HCT116 (cell line): ENCODE data around the gene CNST.

ENCODE experiments used
- CTCF ChIP-seq, 3 experiments: fragments of 200-600 bp in 1 of 3; sonication (generic) in 1 of 3; IDR thresholded peaks in 2 of 3; conservative IDR thresholded peaks in 1 of 3; 2 replicates each; pipeline ENCODE4 v1.5.1; 2012 to 2017; ENCODE audit warnings: low read depth in 2 of 3, low read length in 2 of 3, antibody characterized with exemption in 1 of 3, borderline replicate concordance in 1 of 3, control low read depth in 1 of 3, mild to moderate bottlenecking in 1 of 3, mixed read lengths in 1 of 3, mixed run types in 1 of 3, moderate library complexity in 1 of 3; ENCODE audit not compliant: insufficient read depth in 1 of 3
- EZH2 ChIP-seq: fragments of 200-600 bp; sonication (generic); IDR thresholded peaks from 2 replicates; pipeline ENCODE4 v1.6.1; 2017; ENCODE audit warnings: antibody characterized with exemption, mixed run types
- POLR2A ChIP-seq: IDR thresholded peaks from 2 replicates; pipeline ENCODE4 v1.7.0; 2011; ENCODE audit warnings: borderline replicate concordance; ENCODE audit not compliant: insufficient read depth, insufficient read length; ENCODE audit errors: extremely low read depth
- POLR2AphosphoS5 ChIP-seq: IDR thresholded peaks from 2 replicates; pipeline ENCODE4 v1.6.1; 2011; ENCODE audit warnings: mild to moderate bottlenecking, low read depth, low read length, moderate library complexity
- SP1 ChIP-seq: IDR thresholded peaks from 2 replicates; pipeline ENCODE4 v1.6.1; 2012; ENCODE audit warnings: low read depth
- TCF7L2 ChIP-seq: IDR thresholded peaks from 2 replicates; pipeline ENCODE4 v1.7.0; 2011; ENCODE audit warnings: borderline replicate concordance, inconsistent platforms; ENCODE audit not compliant: insufficient read depth, insufficient read length; ENCODE audit errors: extremely low read depth
- ZFX ChIP-seq: fragments of 450-650 bp; IDR thresholded peaks from 2 replicates; pipeline ENCODE4 v1.6.1; 2017
- TF ChIP-seq, protein P1 (sequence below): IDR thresholded peaks from 2 replicates; pipeline ENCODE4 v1.6.1; 2011; ENCODE audit warnings: mild to moderate bottlenecking, low read length, moderate library complexity; ENCODE audit not compliant: insufficient replicate concordance; ENCODE audit errors: extremely low read depth

DNA sequence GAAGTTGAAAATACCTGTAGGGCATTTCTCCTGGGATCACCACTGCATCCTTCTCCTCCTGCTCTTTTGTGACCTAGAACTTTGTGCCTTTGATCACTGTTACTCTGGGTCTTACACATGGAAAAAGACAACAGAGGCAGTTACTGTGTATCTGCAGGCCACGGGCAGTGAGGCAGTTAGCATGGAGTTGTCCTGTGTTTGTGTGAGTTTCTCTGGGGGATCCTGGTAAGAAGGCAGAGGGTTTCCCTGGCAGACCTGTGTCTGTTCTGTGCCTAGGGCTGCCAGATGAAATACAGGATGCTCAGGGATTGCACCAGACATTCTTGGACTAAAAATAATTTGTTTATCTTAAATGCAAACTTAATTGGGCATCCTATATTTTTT is 113.5 kb downstream of the CNST start:
- TF ChIP-seq, protein P1, sequence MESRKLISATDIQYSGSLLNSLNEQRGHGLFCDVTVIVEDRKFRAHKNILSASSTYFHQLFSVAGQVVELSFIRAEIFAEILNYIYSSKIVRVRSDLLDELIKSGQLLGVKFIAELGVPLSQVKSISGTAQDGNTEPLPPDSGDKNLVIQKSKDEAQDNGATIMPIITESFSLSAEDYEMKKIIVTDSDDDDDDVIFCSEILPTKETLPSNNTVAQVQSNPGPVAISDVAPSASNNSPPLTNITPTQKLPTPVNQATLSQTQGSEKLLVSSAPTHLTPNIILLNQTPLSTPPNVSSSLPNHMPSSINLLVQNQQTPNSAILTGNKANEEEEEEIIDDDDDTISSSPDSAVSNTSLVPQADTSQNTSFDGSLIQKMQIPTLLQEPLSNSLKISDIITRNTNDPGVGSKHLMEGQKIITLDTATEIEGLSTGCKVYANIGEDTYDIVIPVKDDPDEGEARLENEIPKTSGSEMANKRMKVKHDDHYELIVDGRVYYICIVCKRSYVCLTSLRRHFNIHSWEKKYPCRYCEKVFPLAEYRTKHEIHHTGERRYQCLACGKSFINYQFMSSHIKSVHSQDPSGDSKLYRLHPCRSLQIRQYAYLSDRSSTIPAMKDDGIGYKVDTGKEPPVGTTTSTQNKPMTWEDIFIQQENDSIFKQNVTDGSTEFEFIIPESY, result no peak
- no peak for TF ChIP-seq CTCF (IDR thresholded peaks at IDR 0.05 in 2 of 3, conservative IDR thresholded peaks at IDR 0.05 in 1 of 3; ENCODE audit: borderline replicate concordance in 1 of 3, insufficient read depth in 1 of 3, low read depth in 2 of 3, low read length in 2 of 3)
- TF ChIP-seq POLR2A, result no peak
- no peak for TF ChIP-seq ZFX
- TF ChIP-seq POLR2AphosphoS5, result no peak
- no peak for TF ChIP-seq SP1
- no peak for TF ChIP-seq EZH2
- TF ChIP-seq TCF7L2, result no peak
